ENCODE measurements around the gene NFAT5.
"Not testable (repeated sequence)": the region's sequence is repeated elsewhere in the genome, so short reads cannot be mapped to it uniquely, and the experiment has no call there.

NFAT5 gene

GRCh38 chr16:69555867-69556266 is 9.9 kb upstream of the NFAT5 start:
- no peak for DNase-seq

- DNase-seq, result no peak
These were observed 6.6 kb upstream of the NFAT5 start for GRCh38 chr16:69559164-69559563.

- DNase-seq, result not testable (repeated sequence)
These were observed 4.4 kb upstream of the NFAT5 start for GRCh38 chr16:69561367-69561766.

- DNase-seq, result no peak
These were observed 3.9 kb upstream of the NFAT5 start for GRCh38 chr16:69561901-69562300.

- DNase-seq, result no peak
These were observed 3.0 kb upstream of the NFAT5 start for GRCh38 chr16:69562813-69563212.

- DNase-seq, result peak; percentile 72
These were observed 1.9 kb upstream of the NFAT5 start for GRCh38 chr16:69563605-69564580.

GRCh38 chr16:69564845-69565670 is 708 bp upstream of the NFAT5 start:
- DNase-seq, result no peak

- DNase-seq, result peak; percentile 73
These were observed 644 bp downstream of the NFAT5 start for GRCh38 chr16:69566240-69566980.

- peak; percentile 60 for DNase-seq
These were observed 1.4 kb downstream of the NFAT5 start for GRCh38 chr16:69566981-69567680.

- no peak for DNase-seq
These were observed 2.9 kb downstream of the NFAT5 start for GRCh38 chr16:69568676-69569075.

- DNase-seq, result not testable (repeated sequence)
These were observed 13.0 kb downstream of the NFAT5 start for GRCh38 chr16:69578771-69579170.

GRCh38 chr16:69579783-69580481 is 14.2 kb downstream of the NFAT5 start:
- DNase-seq, result no peak

- DNase-seq, result no peak
These were observed 15.5 kb downstream of the NFAT5 start for GRCh38 chr16:69581297-69581696.

- DNase-seq, result not testable (repeated sequence)
These were observed 18.7 kb downstream of the NFAT5 start for GRCh38 chr16:69584493-69584892.

GRCh38 chr16:69589434-69590269 is 23.9 kb downstream of the NFAT5 start:
- no peak for DNase-seq

- DNase-seq, result no peak
These were observed 24.8 kb downstream of the NFAT5 start for GRCh38 chr16:69590590-69590989.

GRCh38 chr16:69593751-69594255 is 28.0 kb downstream of the NFAT5 start:
- no peak for DNase-seq

GRCh38 chr16:69595127-69596036 is 29.6 kb downstream of the NFAT5 start:
- DNase-seq, result no peak

GRCh38 chr16:69596801-69597200 is 31.0 kb downstream of the NFAT5 start:
- DNase-seq, result no peak
